Ovary (tissue), 3 donors: Measurements from ENCODE around the gene SIRT6.

Experiments used
- CTCF ChIP-seq, 3 donors: fragments of 450-650 bp in 2 of 3; fragments of 200-600 bp in 1 of 3; IDR thresholded peaks; one replicate each; pipeline versions ENCODE4 v1.5.1 to v1.8.0; 2016 to 2022; ENCODE audit warnings: antibody characterized with exemption in 3 of 3, mild to moderate bottlenecking in 1 of 3
- EP300 ChIP-seq: sonication (generic); formaldehyde crosslinking; IDR thresholded peaks from one replicate; pipeline ENCODE4 v1.6.1; 2017; ENCODE audit warnings: antibody characterized with exemption
- POLR2A ChIP-seq: fragments of 450-650 bp; IDR thresholded peaks from one replicate; pipeline ENCODE4 v1.6.1; 2017; ENCODE audit warnings: antibody characterized with exemption, mild to moderate bottlenecking, moderate library complexity
- donor health status: DM: no; HTN: no; CAD: no.

- no peak for TF ChIP-seq POLR2A
- no peak for TF ChIP-seq CTCF (IDR thresholded peaks at IDR 0.05)
- no peak for TF ChIP-seq EP300
Observed at GRCh38 chr19:4197625-4198466, 15.5 kb upstream of the SIRT6 start.
